Activated CD4-positive, alpha-beta memory T cell treated with anti-CD3 and anti-CD28 coated beads for 36 hours (primary cell): Measurements from ENCODE around the gene METTL25B. TPM values are rescaled to one million over a fixed set of nuclear protein-coding genes. Genes with fewer than 3 reads are reported as not detected.
"Not testable (repeated sequence)": the region's sequence is repeated elsewhere in the genome, so short reads cannot be mapped to it uniquely, and the experiment has no call there.

Source experiments
- CTCF ChIA-PET: fragments of 350-600 bp; sonication (Branson Sonifier 250); formaldehyde crosslinking; loops from one replicate; lab custom pipeline; 2021; ENCODE audit warnings: antibody characterized with exemption, inconsistent platforms; lab: Charles Lee
- POLR2A ChIA-PET: fragments of 350-600 bp; sonication (Branson Sonifier 250); formaldehyde crosslinking; loops from one replicate; lab custom pipeline; 2021; ENCODE audit warnings: antibody characterized with exemption; lab: Charles Lee
- DNase-seq: peaks from one replicate; pipeline ENCODE4 v3.0.0-alpha.2; 2020
- H3K27ac Mint-ChIP-seq: one replicate; pipeline ENCODE4 v1.8.0; 2021; ENCODE audit warnings: mixed read lengths
- H3K27me3 Mint-ChIP-seq: one replicate; pipeline ENCODE4 v1.8.0; 2021; ENCODE audit warnings: mixed read lengths
- H3K36me3 Mint-ChIP-seq: one replicate; pipeline ENCODE4 v1.8.0; 2021; ENCODE audit warnings: mixed read lengths
- H3K4me1 Mint-ChIP-seq: one replicate; pipeline ENCODE4 v1.8.0; 2021; ENCODE audit warnings: low read depth, mixed read lengths
- H3K4me3 Mint-ChIP-seq: one replicate; pipeline ENCODE4 v1.8.0; 2021; ENCODE audit warnings: mild to moderate bottlenecking, mixed read lengths
- H3K9me3 Mint-ChIP-seq: one replicate; pipeline ENCODE4 v1.8.0; 2021; ENCODE audit warnings: mixed read lengths
- intact Hi-C: fragments of 100-400 bp; cut with micrococcal nuclease; formaldehyde crosslinking; loops from one replicate; pipeline ENCODE4 v1.15.1; 2023
- total RNA-seq, 2 experiments: library from RNA; stranded (reverse); gene quantifications; one replicate each; pipeline ENCODE4 v1.2.3, GENCODE V29; 2021

Gene METTL25B
- total RNA-seq, 2 experiments from 2014 or later = 43.0 to 46.3 TPM

GRCh38 chr1:156750191-156750672, 22.0 kb downstream of the METTL25B start:
- Mint-ChIP-seq H3K9me3 (no peaks in the 10 kb centered on the region), H3K36me3 (peaks cover 44% of the 10 kb centered on the region), H3K4me1 (peaks cover 44% of the 10 kb centered on the region), H3K27me3 (no peaks in the 10 kb centered on the region), H3K27ac (peak overlapping the region; percentile 94), H3K4me3 (peak overlapping the region; percentile 93)
- intact Hi-C loops = loop anchor here (2.0 kb wide), 1 partner anchor 67 kb away; the partner anchor contains the start of gene SH2D2A
- DNase-seq = peak; percentile 73
- ChIA-PET CTCF (interaction anchor here (1.4 to 4.1 kb wide), 2 partner anchors 23 to 61 kb away, joined by 3 to 75 read pairs; partner anchors contain the start of genes ISG20L2 and METTL25B), POLR2A (interaction anchor here (1.0 to 3.9 kb wide), 5 partner anchors 9 to 22 kb away, joined by 3 to 48 read pairs (median 11); partner anchors contain the start of genes ISG20L2, METTL25B and MRPL24)

GRCh38 chr1:156750711-156751450, 22.6 kb downstream of the METTL25B start:
- Mint-ChIP-seq H3K9me3 (no peaks in the 10 kb centered on the region), H3K36me3 (peaks cover 38% of the 10 kb centered on the region), H3K4me3 (peak overlapping the region; percentile 93), H3K27me3 (no peaks in the 10 kb centered on the region), H3K27ac (peak overlapping the region; percentile 94), H3K4me1 (peaks cover 37% of the 10 kb centered on the region)
- ChIA-PET POLR2A (interaction anchor here (1.0 to 3.9 kb wide), 7 partner anchors 10 to 65 kb away, joined by 4 to 48 read pairs (median 6); partner anchors contain the start of genes ISG20L2, METTL25B, MRPL24 and PRCC), CTCF (interaction anchor here (0.7 to 4.1 kb wide), 6 partner anchors 8 to 126 kb away, joined by 3 to 75 read pairs (median 7); partner anchors contain the start of genes ISG20L2, METTL25B and MRPL24)
- intact Hi-C loops = loop anchor here (1.0 to 2.0 kb wide), 4 partner anchors 10 to 66 kb away; partner anchors contain the start of genes ISG20L2, METTL25B, MRPL24 and PRCC
- peak; percentile 57 for DNase-seq

GRCh38 chr1:156751451-156751756, 23.1 kb downstream of the METTL25B start, which contains the start of gene HDGF:
HDGF (minus strand) TSS chr1:156751675; CDS start chr1:156751429, 246 bp downstream.
- DNase-seq = no peak
- H3K9me3 Mint-ChIP-seq = no peaks in the 10 kb centered on the region
- intact Hi-C loops = loop anchor here (1.0 to 2.0 kb wide), 4 partner anchors 10 to 65 kb away; partner anchors contain the start of genes ISG20L2, METTL25B, MRPL24 and PRCC
- H3K27me3 Mint-ChIP-seq = no peaks in the 10 kb centered on the region
- ChIA-PET POLR2A (interaction anchor here (1.2 to 3.9 kb wide), 6 partner anchors 11 to 65 kb away, joined by 5 to 48 read pairs (median 20); partner anchors contain the start of genes ISG20L2, METTL25B, MRPL24 and PRCC), CTCF (interaction anchor here (0.7 to 4.1 kb wide), 7 partner anchors 9 to 127 kb away, joined by 3 to 75 read pairs (median 9); partner anchors contain the start of genes ISG20L2, METTL25B, MRPL24 and PRCC)
- peak within 1 kb of the TSS; percentile 94 for H3K27ac Mint-ChIP-seq
- H3K4me3 Mint-ChIP-seq = peak within 1 kb of the TSS; percentile 93
- H3K4me1 Mint-ChIP-seq = peaks cover 32% of the 10 kb centered on the region
- H3K36me3 Mint-ChIP-seq = peaks cover 36% of the 10 kb centered on the region

- intact Hi-C loops = loop anchor here (1.0 to 2.0 kb wide), 4 partner anchors 11 to 65 kb away; partner anchors contain the start of genes ISG20L2, METTL25B, MRPL24 and PRCC
- CTCF ChIA-PET = interaction anchor here (0.7 to 4.1 kb wide), 9 partner anchors 9 to 127 kb away, joined by 3 to 75 read pairs (median 5); partner anchors contain the start of genes ISG20L2, METTL25B, MRPL24 and PRCC
- H3K4me1 Mint-ChIP-seq = peaks cover 28% of the 10 kb centered on the region
Measured at GRCh38 chr1:156751757-156752481, 23.6 kb downstream of the METTL25B start.

GRCh38 chr1:156752843-156753482, 24.7 kb downstream of the METTL25B start:
- intact Hi-C loops = no loop called here
- Mint-ChIP-seq H3K4me3 (peak overlapping the region; percentile 93), H3K36me3 (peaks cover 26% of the 10 kb centered on the region), H3K27me3 (no peaks in the 10 kb centered on the region), H3K9me3 (no peaks in the 10 kb centered on the region), H3K4me1 (peaks cover 19% of the 10 kb centered on the region), H3K27ac (peak overlapping the region; percentile 64)
- ChIA-PET CTCF (interaction anchor here (0.6 to 4.1 kb wide), 8 partner anchors 10 to 128 kb away, joined by 3 to 75 read pairs (median 7); partner anchors contain the start of genes ISG20L2, METTL25B, MRPL24 and PRCC), POLR2A (interaction anchor here (1.9 to 3.9 kb wide), 4 partner anchors 12 to 27 kb away, joined by 6 to 48 read pairs (median 34); partner anchors contain the start of genes ISG20L2, METTL25B, MRPL24 and PRCC)
- no peak for DNase-seq

More at GRCh38 chr1:156751757-156752481, 23.6 kb downstream of the METTL25B start:
- Mint-ChIP-seq H3K9me3 (no peaks in the 10 kb centered on the region), H3K27me3 (no peaks in the 10 kb centered on the region), H3K4me3 (peak overlapping the region; percentile 93), H3K27ac (peak overlapping the region; percentile 93), H3K36me3 (peaks cover 34% of the 10 kb centered on the region)
- POLR2A ChIA-PET = interaction anchor here (0.6 to 3.9 kb wide), 7 partner anchors 11 to 147 kb away, joined by 4 to 48 read pairs (median 6); partner anchors contain the start of genes ISG20L2, METTL25B, MRPL24 and PRCC
- peak; percentile 99 for DNase-seq

GRCh38 chr1:156754219-156754618, 25.9 kb downstream of the METTL25B start:
- Mint-ChIP-seq H3K4me3 (no peak overlapping the region), H3K4me1 (peaks cover 8% of the 10 kb centered on the region), H3K9me3 (no peaks in the 10 kb centered on the region), H3K36me3 (peaks cover 14% of the 10 kb centered on the region), H3K27me3 (no peaks in the 10 kb centered on the region), H3K27ac (no peak overlapping the region)
- POLR2A ChIA-PET = no interaction called here
- CTCF ChIA-PET = interaction anchor here (5.0 kb wide), 1 partner anchor 28 kb away, joined by 24 read pairs; no protein-coding TSS in a partner anchor
- no peak for DNase-seq
- intact Hi-C loops = no loop called here

GRCh38 chr1:156755527-156755950, 27.3 kb downstream of the METTL25B start:
- POLR2A ChIA-PET = no interaction called here
- H3K4me3 Mint-ChIP-seq = no peak overlapping the region
- H3K9me3 Mint-ChIP-seq = no peaks in the 10 kb centered on the region
- no peaks in the 10 kb centered on the region for H3K27me3 Mint-ChIP-seq
- intact Hi-C loops = no loop called here
- no peak for DNase-seq
- H3K36me3 Mint-ChIP-seq = peaks cover 1% of the 10 kb centered on the region
- H3K4me1 Mint-ChIP-seq = peaks cover 7% of the 10 kb centered on the region
- CTCF ChIA-PET = interaction anchor here (1.0 to 5.0 kb wide), 2 partner anchors 29 to 78 kb away, joined by 3 to 24 read pairs; partner anchors contain the start of gene NES
- no peak overlapping the region for H3K27ac Mint-ChIP-seq

GRCh38 chr1:156756355-156756754, 28.1 kb downstream of the METTL25B start:
- Mint-ChIP-seq H3K4me1 (peaks cover 7% of the 10 kb centered on the region), H3K36me3 (no peaks in the 10 kb centered on the region), H3K9me3 (no peaks in the 10 kb centered on the region), H3K27ac (no peak overlapping the region), H3K27me3 (no peaks in the 10 kb centered on the region), H3K4me3 (no peak overlapping the region)
- CTCF ChIA-PET = interaction anchor here (1.0 to 5.0 kb wide), 3 partner anchors 30 to 79 kb away, joined by 3 to 24 read pairs (median 3); partner anchors contain the start of gene NES
- intact Hi-C loops = no loop called here
- POLR2A ChIA-PET = interaction anchor here (0.6 to 1.0 kb wide), 2 partner anchors 15 to 78 kb away, joined by 3 to 4 read pairs; partner anchors contain the start of gene MRPL24
- DNase-seq = no peak

- POLR2A ChIA-PET, DNase-seq, intact Hi-C loops, H3K9me3 Mint-ChIP-seq, H3K4me3 Mint-ChIP-seq, H3K27me3 Mint-ChIP-seq, H3K36me3 Mint-ChIP-seq, H3K27ac Mint-ChIP-seq, H3K4me1 Mint-ChIP-seq: not testable (repeated sequence)
- CTCF ChIA-PET = interaction anchor here (5.0 kb wide), 1 partner anchor 31 kb away, joined by 24 read pairs; no protein-coding TSS in a partner anchor
Measured at GRCh38 chr1:156757572-156758253, 29.4 kb downstream of the METTL25B start.
